Dermis blood vessel endothelial cell (primary cell): ENCODE results near the gene SPINK13. TPM values are rescaled to one million over a fixed set of nuclear protein-coding genes. Genes with fewer than 3 reads are reported as not detected.
"Not testable (repeated sequence)": the region's sequence is repeated elsewhere in the genome, so short reads cannot be mapped to it uniquely, and the experiment has no call there.

ENCODE experiments used
- DNase-seq: peaks from one replicate; pipeline ENCODE4 v3.0.0; 2010
- total RNA-seq: library from RNA; depleted of rRNA; stranded (reverse); fragments of >200 nt; gene quantifications from 2 replicates; pipeline ENCODE4 v1.2.3, GENCODE V29; 2014

Gene SPINK13
- total RNA-seq, 1 donor from 2014 or later = not detected

- DNase-seq = no peak
Observed at GRCh38 chr5:148314187-148314586, 45.6 kb downstream of the SPINK13 start.

- no peak for DNase-seq
Observed at GRCh38 chr5:148314731-148315130, 46.1 kb downstream of the SPINK13 start.

- DNase-seq = not testable (repeated sequence)
Observed at GRCh38 chr5:148320011-148320963, 51.7 kb downstream of the SPINK13 start.

- DNase-seq = no peak
Observed at GRCh38 chr5:148333262-148333849, 64.8 kb downstream of the SPINK13 start.

- DNase-seq = no peak
Observed at GRCh38 chr5:148335259-148335658, 66.7 kb downstream of the SPINK13 start, which contains the start of gene SPINK9. TSS of gene SPINK9 (plus strand) at chr5:148335559. CDS start at chr5:148335614, 55 bp downstream.

Other genes with a start within 250 kb of the SPINK13 start
- 0.09 and 0.85 TPM in 2 replicates for gene SPINK5, start 204.8 kb upstream of the SPINK13 start, total RNA-seq
- not detected in 2 replicates for gene SPINK14, start 100.2 kb upstream of the SPINK13 start, total RNA-seq
- not detected in 2 replicates for gene SPINK6, start 65.8 kb upstream of the SPINK13 start, total RNA-seq
- gene MARCOL, start 30.3 kb upstream of the SPINK13 start, total RNA-seq = not detected in 2 replicates
- not detected in 2 replicates for gene SPINK7, start 43.6 kb downstream of the SPINK13 start, total RNA-seq
- not detected in 2 replicates for gene SPINK9, start 66.8 kb downstream of the SPINK13 start, total RNA-seq
- 47.7 and 63.3 TPM in 2 replicates for gene FBXO38, start 115.2 kb downstream of the SPINK13 start, total RNA-seq